SK-N-SH (cell line): ENCODE results near the gene SCARF1.

Experiments used
- EP300 ChIP-seq, 2 experiments: IDR thresholded peaks; 2 replicates each; pipeline versions ENCODE4 v1.4.0 to v1.6.1; 2012; ENCODE audit warnings: borderline replicate concordance in 1 of 2, low read depth in 1 of 2, low read length in 1 of 2
- EZH2phosphoT487 ChIP-seq: fragments of 200-600 bp; sonication (generic); IDR thresholded peaks from 2 replicates; pipeline ENCODE4 v1.6.1; 2017; ENCODE audit warnings: low read depth, mixed run types, mild to moderate bottlenecking, antibody characterized with exemption, moderate library complexity, borderline replicate concordance
- NRF1 ChIP-seq: IDR thresholded peaks from 2 replicates; pipeline ENCODE4 v1.6.1; 2012; ENCODE audit warnings: low read depth, mild to moderate bottlenecking, low read length
- TF ChIP-seq, protein P1 (sequence below): fragments of 200-600 bp; sonication (generic); IDR thresholded peaks from 2 replicates; pipeline ENCODE4 v1.6.1; 2017; ENCODE audit warnings: antibody characterized with exemption, mild to moderate bottlenecking, moderate library complexity

- TF ChIP-seq NRF1 (no peak), EP300 (IDR thresholded peaks at IDR 0.05; ENCODE audit: borderline replicate concordance in 1 of 2, low read depth in 1 of 2, low read length in 1 of 2) (no peak), EZH2phosphoT487 (no peak)
- TF ChIP-seq, protein P1, sequence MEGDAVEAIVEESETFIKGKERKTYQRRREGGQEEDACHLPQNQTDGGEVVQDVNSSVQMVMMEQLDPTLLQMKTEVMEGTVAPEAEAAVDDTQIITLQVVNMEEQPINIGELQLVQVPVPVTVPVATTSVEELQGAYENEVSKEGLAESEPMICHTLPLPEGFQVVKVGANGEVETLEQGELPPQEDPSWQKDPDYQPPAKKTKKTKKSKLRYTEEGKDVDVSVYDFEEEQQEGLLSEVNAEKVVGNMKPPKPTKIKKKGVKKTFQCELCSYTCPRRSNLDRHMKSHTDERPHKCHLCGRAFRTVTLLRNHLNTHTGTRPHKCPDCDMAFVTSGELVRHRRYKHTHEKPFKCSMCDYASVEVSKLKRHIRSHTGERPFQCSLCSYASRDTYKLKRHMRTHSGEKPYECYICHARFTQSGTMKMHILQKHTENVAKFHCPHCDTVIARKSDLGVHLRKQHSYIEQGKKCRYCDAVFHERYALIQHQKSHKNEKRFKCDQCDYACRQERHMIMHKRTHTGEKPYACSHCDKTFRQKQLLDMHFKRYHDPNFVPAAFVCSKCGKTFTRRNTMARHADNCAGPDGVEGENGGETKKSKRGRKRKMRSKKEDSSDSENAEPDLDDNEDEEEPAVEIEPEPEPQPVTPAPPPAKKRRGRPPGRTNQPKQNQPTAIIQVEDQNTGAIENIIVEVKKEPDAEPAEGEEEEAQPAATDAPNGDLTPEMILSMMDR: peak; percentile 56
These were observed 15.8 kb downstream of the SCARF1 start for GRCh38 chr17:1629504-1630310.
